ENCODE measurements around the gene GDI1.

The GDI1 gene

GRCh38 chrX:154473683-154474082, 36.7 kb downstream of the GDI1 start:
- DNase-seq (ENCODE audit: low read depth), result no peak
- TF ChIP-seq CTCF (IDR thresholded peaks at IDR 0.05; ENCODE audit: low read depth, low read length, missing control alignments), result no peak
- H3K4me3 ChIP-seq (ENCODE audit: low read depth, low read length), result no peak overlapping the region

GRCh38 chrX:154476821-154477220, 39.9 kb downstream of the GDI1 start:
- TF ChIP-seq CTCF (IDR thresholded peaks at IDR 0.05; ENCODE audit: low read depth, low read length, missing control alignments), result no peak
- DNase-seq (ENCODE audit: low read depth), result no peak
- no peak overlapping the region for H3K4me3 ChIP-seq (ENCODE audit: low read depth, low read length)

GRCh38 chrX:154477891-154478477, 41.0 kb downstream of the GDI1 start:
- no peak for TF ChIP-seq CTCF (IDR thresholded peaks at IDR 0.05; ENCODE audit: low read depth, low read length, missing control alignments)
- H3K4me3 ChIP-seq (ENCODE audit: low read depth, low read length), result peak overlapping the region; percentile 63
- no peak for DNase-seq (ENCODE audit: low read depth)

- no peak for TF ChIP-seq CTCF (IDR thresholded peaks at IDR 0.05; ENCODE audit: low read depth, low read length, missing control alignments)
- peak within 1 kb of the TSS; percentile 63 for H3K4me3 ChIP-seq (ENCODE audit: low read depth, low read length)
- DNase-seq (ENCODE audit: low read depth), result peak; percentile 66
Measured at GRCh38 chrX:154478728-154479622, 42.0 kb downstream of the GDI1 start, which contains the start of gene LAGE3. LAGE3 (minus strand) TSS chrX:154479281; CDS start chrX:154478915, 366 bp downstream.

- DNase-seq (ENCODE audit: low read depth), result no peak
- TF ChIP-seq CTCF (IDR thresholded peaks at IDR 0.05; ENCODE audit: low read depth, low read length, missing control alignments), result no peak
- no peak overlapping the region for H3K4me3 ChIP-seq (ENCODE audit: low read depth, low read length)
Measured at GRCh38 chrX:154481195-154481594, 44.2 kb downstream of the GDI1 start.

- DNase-seq (ENCODE audit: low read depth), result no peak
- TF ChIP-seq CTCF (IDR thresholded peaks at IDR 0.05; ENCODE audit: low read depth, low read length, missing control alignments), result no peak
- no peak overlapping the region for H3K4me3 ChIP-seq (ENCODE audit: low read depth, low read length)
Measured at GRCh38 chrX:154481911-154482601, 45.1 kb downstream of the GDI1 start.

Measured in GM12864 (cell line).